ENCODE measurements around the gene GCM1.

Gene GCM1

GRCh38 chr6:53151676-53152075, 3.0 kb upstream of the GCM1 start:
- DNase-seq (ENCODE audit: low read depth in 2 of 2) = peak in 1 of 2 donors; percentile 4

- DNase-seq (ENCODE audit: low read depth in 2 of 2) = no peak
Measured at GRCh38 chr6:53144802-53145201, 3.8 kb downstream of the GCM1 start.

- DNase-seq (ENCODE audit: low read depth in 2 of 2) = no peak
Measured at GRCh38 chr6:53143710-53144109, 4.9 kb downstream of the GCM1 start.

GRCh38 chr6:53142810-53143209, 5.8 kb downstream of the GCM1 start:
- DNase-seq (ENCODE audit: low read depth in 2 of 2) = no peak

- DNase-seq (ENCODE audit: low read depth in 2 of 2) = no peak
Measured at GRCh38 chr6:53139841-53140413, 8.7 kb downstream of the GCM1 start.

- DNase-seq (ENCODE audit: low read depth in 2 of 2) = no peak
Measured at GRCh38 chr6:53136000-53136609, 12.5 kb downstream of the GCM1 start.

GRCh38 chr6:53134601-53135235, 13.9 kb downstream of the GCM1 start:
- DNase-seq (ENCODE audit: low read depth in 2 of 2) = no peak

- DNase-seq (ENCODE audit: low read depth in 2 of 2) = no peak
Measured at GRCh38 chr6:53133961-53134360, 14.7 kb downstream of the GCM1 start.

GRCh38 chr6:53130569-53131290, 17.9 kb downstream of the GCM1 start:
- no peak for DNase-seq (ENCODE audit: low read depth in 2 of 2)

- DNase-seq (ENCODE audit: low read depth in 2 of 2) = no peak
Measured at GRCh38 chr6:53128842-53129241, 19.8 kb downstream of the GCM1 start.

- no peak for DNase-seq (ENCODE audit: low read depth in 2 of 2)
Measured at GRCh38 chr6:53125276-53125675, 23.4 kb downstream of the GCM1 start.

GRCh38 chr6:53124131-53124800, 24.4 kb downstream of the GCM1 start:
- DNase-seq (ENCODE audit: low read depth in 2 of 2) = no peak

GRCh38 chr6:53119772-53120409, 28.8 kb downstream of the GCM1 start:
- no peak for DNase-seq (ENCODE audit: low read depth in 2 of 2)

GRCh38 chr6:53119349-53119748, 29.3 kb downstream of the GCM1 start:
- no peak for DNase-seq (ENCODE audit: low read depth in 2 of 2)

- DNase-seq (ENCODE audit: low read depth in 2 of 2) = no peak
Measured at GRCh38 chr6:53115741-53116140, 32.9 kb downstream of the GCM1 start.

- no peak for DNase-seq (ENCODE audit: low read depth in 2 of 2)
Measured at GRCh38 chr6:53115113-53115512, 33.5 kb downstream of the GCM1 start.

- DNase-seq (ENCODE audit: low read depth in 2 of 2) = no peak
Measured at GRCh38 chr6:53113742-53114141, 34.9 kb downstream of the GCM1 start.

GRCh38 chr6:53112871-53113270, 35.8 kb downstream of the GCM1 start:
- DNase-seq (ENCODE audit: low read depth in 2 of 2) = no peak

- no peak for DNase-seq (ENCODE audit: low read depth in 2 of 2)
Measured at GRCh38 chr6:53112404-53112803, 36.2 kb downstream of the GCM1 start.

GRCh38 chr6:53111865-53112264, 36.8 kb downstream of the GCM1 start:
- DNase-seq (ENCODE audit: low read depth in 2 of 2) = no peak

GRCh38 chr6:53109612-53110011, 39.0 kb downstream of the GCM1 start:
- DNase-seq (ENCODE audit: low read depth in 2 of 2) = no peak

- no peak for DNase-seq (ENCODE audit: low read depth in 2 of 2)
Measured at GRCh38 chr6:53107091-53107490, 41.5 kb downstream of the GCM1 start.
